Activated naive CD4-positive, alpha-beta T cell treated with anti-CD3 and anti-CD28 coated beads, Interleukin-2, amount 10 ng/mL, durations not matched to agents 7 days and 5 days (primary cell): Measurements from ENCODE around the gene PPIF.
"Not testable (repeated sequence)": the region's sequence is repeated elsewhere in the genome, so short reads cannot be mapped to it uniquely, and the experiment has no call there.

Source experiments
- CTCF ChIA-PET: fragments of 350-600 bp; sonication (Branson Sonifier 250); formaldehyde crosslinking; loops from one replicate; lab custom pipeline; 2021; ENCODE audit warnings: antibody characterized with exemption; lab: Charles Lee
- DNase-seq: peaks from one replicate; pipeline ENCODE4 v3.0.0-alpha.2; 2020
- H3K27ac Mint-ChIP-seq: one replicate; pipeline ENCODE4 v1.8.0; 2021; ENCODE audit warnings: mild to moderate bottlenecking, moderate library complexity, mixed read lengths
- H3K27me3 Mint-ChIP-seq: one replicate; pipeline ENCODE4 v1.8.0; 2021; ENCODE audit warnings: mild to moderate bottlenecking, mixed read lengths
- H3K36me3 Mint-ChIP-seq: one replicate; pipeline ENCODE4 v1.8.0; 2021; ENCODE audit warnings: mixed read lengths
- H3K4me1 Mint-ChIP-seq: one replicate; pipeline ENCODE4 v1.8.0; 2021; ENCODE audit warnings: mixed read lengths
- H3K4me3 Mint-ChIP-seq: one replicate; pipeline ENCODE4 v1.8.0; 2021; ENCODE audit warnings: mild to moderate bottlenecking, moderate library complexity, mixed read lengths
- H3K9me3 Mint-ChIP-seq: one replicate; pipeline ENCODE4 v1.8.0; 2021; ENCODE audit warnings: mixed read lengths

PPIF gene

GRCh38 chr10:79331226-79331625, 16.0 kb upstream of the PPIF start:
- peaks cover 18% of the 10 kb centered on the region for H3K4me1 Mint-ChIP-seq

GRCh38 chr10:79331709-79332108, 15.6 kb upstream of the PPIF start:
- Mint-ChIP-seq H3K9me3 (no peaks in the 10 kb centered on the region), H3K4me1 (peaks cover 18% of the 10 kb centered on the region), H3K36me3 (peaks cover 2% of the 10 kb centered on the region), H3K4me3 (no peak overlapping the region), H3K27ac (peak overlapping the region; percentile 66), H3K27me3 (peaks cover 15% of the 10 kb centered on the region)
- CTCF ChIA-PET = interaction anchor here (0.6 to 2.0 kb wide), 6 partner anchors 10 to 37 kb away, joined by 3 to 12 read pairs (median 4); no protein-coding TSS in a partner anchor
- DNase-seq = peak; percentile 79

More at GRCh38 chr10:79331226-79331625, 16.0 kb upstream of the PPIF start:
- CTCF ChIA-PET = interaction anchor here (0.8 to 2.0 kb wide), 5 partner anchors 9 to 17 kb away, joined by 3 to 12 read pairs (median 4); no protein-coding TSS in a partner anchor
- Mint-ChIP-seq H3K36me3 (peaks cover 2% of the 10 kb centered on the region), H3K27ac (no peak overlapping the region), H3K27me3 (peaks cover 11% of the 10 kb centered on the region), H3K4me3 (no peak overlapping the region), H3K9me3 (no peaks in the 10 kb centered on the region)
- DNase-seq = no peak

GRCh38 chr10:79332610-79333315, 14.5 kb upstream of the PPIF start:
- H3K4me3 Mint-ChIP-seq, H3K36me3 Mint-ChIP-seq, DNase-seq, H3K9me3 Mint-ChIP-seq, H3K27ac Mint-ChIP-seq: not testable (repeated sequence)
- H3K4me1 Mint-ChIP-seq = peaks cover 18% of the 10 kb centered on the region
- peaks cover 16% of the 10 kb centered on the region for H3K27me3 Mint-ChIP-seq
- CTCF ChIA-PET = interaction anchor here (1.3 kb wide), 1 partner anchor 15 kb away, joined by 4 read pairs; the partner anchor contains the start of gene PPIF

- DNase-seq = no peak
- Mint-ChIP-seq H3K4me1 (peaks cover 18% of the 10 kb centered on the region), H3K9me3 (peaks cover 3% of the 10 kb centered on the region), H3K27me3 (peaks cover 16% of the 10 kb centered on the region), H3K27ac (no peak overlapping the region), H3K4me3 (no peak overlapping the region), H3K36me3 (peaks cover 2% of the 10 kb centered on the region)
- CTCF ChIA-PET = interaction anchor here (1.3 to 1.7 kb wide), 2 partner anchors 10 to 14 kb away, joined by 4 to 5 read pairs; partner anchors contain the start of gene PPIF
Observed at GRCh38 chr10:79333513-79333912, 13.8 kb upstream of the PPIF start.

GRCh38 chr10:79334573-79334972, 12.7 kb upstream of the PPIF start:
- Mint-ChIP-seq H3K9me3 (peaks cover 3% of the 10 kb centered on the region), H3K27me3 (peaks cover 16% of the 10 kb centered on the region), H3K4me3 (no peak overlapping the region), H3K27ac (no peak overlapping the region), H3K36me3 (peaks cover 2% of the 10 kb centered on the region), H3K4me1 (peaks cover 18% of the 10 kb centered on the region)
- no peak for DNase-seq
- CTCF ChIA-PET = interaction anchor here (0.6 to 1.9 kb wide), 5 partner anchors 10 to 19 kb away, joined by 3 to 7 read pairs (median 5); no protein-coding TSS in a partner anchor

- H3K9me3 Mint-ChIP-seq = peaks cover 3% of the 10 kb centered on the region
- H3K4me1 Mint-ChIP-seq = peaks cover 18% of the 10 kb centered on the region
- no peak for DNase-seq
- CTCF ChIA-PET = interaction anchor here (0.6 to 1.9 kb wide), 5 partner anchors 10 to 19 kb away, joined by 3 to 7 read pairs (median 5); no protein-coding TSS in a partner anchor
- H3K4me3 Mint-ChIP-seq = no peak overlapping the region
- no peak overlapping the region for H3K27ac Mint-ChIP-seq
- H3K27me3 Mint-ChIP-seq = peaks cover 16% of the 10 kb centered on the region
- H3K36me3 Mint-ChIP-seq = peaks cover 2% of the 10 kb centered on the region
Observed at GRCh38 chr10:79335094-79335469, 12.2 kb upstream of the PPIF start.

- Mint-ChIP-seq H3K27ac (peak overlapping the region; percentile 49), H3K9me3 (peaks cover 3% of the 10 kb centered on the region), H3K36me3 (peaks cover 2% of the 10 kb centered on the region), H3K4me3 (no peak overlapping the region), H3K27me3 (peaks cover 16% of the 10 kb centered on the region), H3K4me1 (peaks cover 18% of the 10 kb centered on the region)
- CTCF ChIA-PET = interaction anchor here (1.2 to 1.9 kb wide), 3 partner anchors 9 to 12 kb away, joined by 4 to 7 read pairs (median 6); no protein-coding TSS in a partner anchor
- no peak for DNase-seq
Observed at GRCh38 chr10:79335470-79336235, 11.6 kb upstream of the PPIF start.

GRCh38 chr10:79336276-79336675, 11.0 kb upstream of the PPIF start:
- H3K27ac Mint-ChIP-seq = no peak overlapping the region
- peaks cover 2% of the 10 kb centered on the region for H3K36me3 Mint-ChIP-seq
- H3K4me1 Mint-ChIP-seq = peaks cover 14% of the 10 kb centered on the region
- CTCF ChIA-PET = no interaction called here
- no peak for DNase-seq
- peaks cover 3% of the 10 kb centered on the region for H3K9me3 Mint-ChIP-seq
- peaks cover 16% of the 10 kb centered on the region for H3K27me3 Mint-ChIP-seq
- H3K4me3 Mint-ChIP-seq = no peak overlapping the region

GRCh38 chr10:79336739-79337138, 10.5 kb upstream of the PPIF start:
- peaks cover 16% of the 10 kb centered on the region for H3K27me3 Mint-ChIP-seq
- no peak overlapping the region for H3K27ac Mint-ChIP-seq
- CTCF ChIA-PET = interaction anchor here (0.9 to 1.3 kb wide), 2 partner anchors 13 to 20 kb away, joined by 3 to 4 read pairs; no protein-coding TSS in a partner anchor

GRCh38 chr10:79337783-79338469, 9.3 kb upstream of the PPIF start:
- not testable (repeated sequence) for DNase-seq
- CTCF ChIA-PET = interaction anchor here (1.3 kb wide), 1 partner anchor 15 kb away, joined by 4 read pairs; no protein-coding TSS in a partner anchor

More at GRCh38 chr10:79336739-79337138, 10.5 kb upstream of the PPIF start:
- DNase-seq = no peak
- peaks cover 10% of the 10 kb centered on the region for H3K4me1 Mint-ChIP-seq
- H3K4me3 Mint-ChIP-seq = no peak overlapping the region
- peaks cover 2% of the 10 kb centered on the region for H3K36me3 Mint-ChIP-seq
- H3K9me3 Mint-ChIP-seq = peaks cover 3% of the 10 kb centered on the region

GRCh38 chr10:79339266-79339665, 8.0 kb upstream of the PPIF start:
- H3K27ac Mint-ChIP-seq = no peak overlapping the region
- H3K4me3 Mint-ChIP-seq = no peak overlapping the region
- peaks cover 11% of the 10 kb centered on the region for H3K4me1 Mint-ChIP-seq
- H3K9me3 Mint-ChIP-seq = peaks cover 3% of the 10 kb centered on the region
- DNase-seq = no peak
- CTCF ChIA-PET = no interaction called here
- peaks cover 16% of the 10 kb centered on the region for H3K27me3 Mint-ChIP-seq
- no peaks in the 10 kb centered on the region for H3K36me3 Mint-ChIP-seq

More at GRCh38 chr10:79337783-79338469, 9.3 kb upstream of the PPIF start:
- peaks cover 16% of the 10 kb centered on the region for H3K27me3 Mint-ChIP-seq
- H3K4me1 Mint-ChIP-seq, H3K9me3 Mint-ChIP-seq, H3K36me3 Mint-ChIP-seq, H3K4me3 Mint-ChIP-seq, H3K27ac Mint-ChIP-seq: not testable (repeated sequence)

GRCh38 chr10:79340646-79341244, 6.5 kb upstream of the PPIF start:
- Mint-ChIP-seq H3K36me3 (peaks cover 1% of the 10 kb centered on the region), H3K4me1 (peaks cover 17% of the 10 kb centered on the region), H3K27me3 (peaks cover 9% of the 10 kb centered on the region), H3K4me3 (no peak overlapping the region), H3K9me3 (peaks cover 3% of the 10 kb centered on the region), H3K27ac (no peak overlapping the region)
- no peak for DNase-seq
- CTCF ChIA-PET = no interaction called here

GRCh38 chr10:79342295-79342761, 4.9 kb upstream of the PPIF start:
- Mint-ChIP-seq H3K36me3 (peaks cover 1% of the 10 kb centered on the region), H3K4me3 (no peak overlapping the region), H3K4me1 (peaks cover 25% of the 10 kb centered on the region), H3K27ac (no peak overlapping the region), H3K9me3 (peaks cover under 1% of the 10 kb centered on the region), H3K27me3 (no peaks in the 10 kb centered on the region)
- no peak for DNase-seq
- CTCF ChIA-PET = interaction anchor here (1.3 kb wide), 1 partner anchor 26 kb away, joined by 3 read pairs; no protein-coding TSS in a partner anchor
